Measurements from ENCODE around the gene DISC1.
"Not testable (repeated sequence)": the region's sequence is repeated elsewhere in the genome, so short reads cannot be mapped to it uniquely, and the experiment has no call there.

The DISC1 gene

GRCh38 chr1:231626535-231626950 is at the start of gene DISC1:
DISC1 (plus strand) TSS chr1:231626790; CDS start chr1:231626868, 78 bp downstream.
- peak; percentile 33 to 40 (median 36) for DNase-seq (ENCODE audit: low read depth in 3 of 3)

DNA sequence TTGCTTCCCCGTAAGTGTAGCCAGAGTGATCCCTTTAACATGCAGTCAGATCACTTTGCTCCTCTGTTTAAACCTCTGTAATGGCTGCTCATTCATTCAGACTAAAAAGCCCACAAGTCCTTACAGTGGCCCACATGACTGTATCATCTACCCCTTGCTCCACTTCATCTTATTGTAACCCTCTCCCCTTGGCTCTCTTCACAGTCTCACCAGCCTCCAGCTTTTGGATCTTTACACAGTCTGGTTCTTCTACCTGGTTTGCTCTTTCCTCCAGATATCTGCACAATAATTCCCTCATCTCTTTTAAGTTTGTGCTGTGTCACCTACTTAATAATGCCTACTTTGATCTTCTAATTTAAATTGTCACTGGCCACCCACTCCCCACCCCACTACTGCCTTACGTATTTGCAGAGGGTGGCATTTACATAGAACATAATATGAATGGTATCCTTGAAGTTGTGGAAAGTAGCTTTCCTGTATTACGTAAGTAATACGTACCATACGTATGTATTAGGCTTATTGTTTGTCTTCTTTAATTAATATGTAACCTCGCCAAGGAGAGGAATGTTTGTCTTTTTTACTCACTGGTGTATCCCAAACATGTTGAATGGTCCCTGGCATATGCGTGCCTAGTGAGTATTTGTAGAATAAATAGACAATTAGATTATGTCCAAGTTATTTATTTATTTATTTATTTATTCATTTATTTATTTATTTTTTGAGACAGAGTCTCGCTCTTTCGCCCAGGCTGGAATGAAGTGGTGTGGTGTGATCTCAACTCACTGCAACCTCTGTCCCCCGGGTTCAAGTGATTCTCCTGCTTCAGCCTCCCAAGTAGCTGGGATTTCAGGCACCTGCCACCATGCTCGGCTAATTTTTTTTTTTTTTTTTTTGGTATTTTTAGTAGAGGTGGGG is 49.5 kb upstream of the DISC1 start:
- DNase-seq (ENCODE audit: low read depth in 3 of 3) = no peak

- DNase-seq (ENCODE audit: low read depth in 3 of 3) = no peak
Measured at GRCh38 chr1:231580874-231581273, 45.7 kb upstream of the DISC1 start.

DNA sequence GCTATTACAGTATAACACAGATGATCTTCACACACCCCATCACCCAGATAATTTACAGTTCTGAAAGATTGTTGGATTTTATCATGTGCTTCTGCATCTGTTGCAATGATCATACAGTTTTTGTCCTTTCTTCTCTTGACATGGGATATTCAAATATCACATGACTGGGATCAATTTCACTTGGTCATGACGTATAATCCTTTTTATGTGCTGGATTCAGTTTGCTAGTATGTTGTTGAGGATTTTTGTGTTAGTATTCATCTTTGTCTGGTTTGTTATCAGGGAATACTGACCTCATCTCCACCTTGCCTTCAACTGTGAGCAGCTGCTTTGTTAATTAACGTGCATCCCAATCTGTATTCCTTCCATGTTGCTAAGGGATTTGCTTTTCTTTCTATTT is 44.7 kb upstream of the DISC1 start:
- DNase-seq (ENCODE audit: low read depth in 3 of 3) = no peak

GRCh38 chr1:231583376-231583775 is 43.2 kb upstream of the DISC1 start:
- no peak for DNase-seq (ENCODE audit: low read depth in 3 of 3)

GRCh38 chr1:231584117-231584516 is 42.5 kb upstream of the DISC1 start:
- no peak for DNase-seq (ENCODE audit: low read depth in 3 of 3)

GRCh38 chr1:231584921-231585320 is 41.7 kb upstream of the DISC1 start:
- no peak for DNase-seq (ENCODE audit: low read depth in 3 of 3)

DNA sequence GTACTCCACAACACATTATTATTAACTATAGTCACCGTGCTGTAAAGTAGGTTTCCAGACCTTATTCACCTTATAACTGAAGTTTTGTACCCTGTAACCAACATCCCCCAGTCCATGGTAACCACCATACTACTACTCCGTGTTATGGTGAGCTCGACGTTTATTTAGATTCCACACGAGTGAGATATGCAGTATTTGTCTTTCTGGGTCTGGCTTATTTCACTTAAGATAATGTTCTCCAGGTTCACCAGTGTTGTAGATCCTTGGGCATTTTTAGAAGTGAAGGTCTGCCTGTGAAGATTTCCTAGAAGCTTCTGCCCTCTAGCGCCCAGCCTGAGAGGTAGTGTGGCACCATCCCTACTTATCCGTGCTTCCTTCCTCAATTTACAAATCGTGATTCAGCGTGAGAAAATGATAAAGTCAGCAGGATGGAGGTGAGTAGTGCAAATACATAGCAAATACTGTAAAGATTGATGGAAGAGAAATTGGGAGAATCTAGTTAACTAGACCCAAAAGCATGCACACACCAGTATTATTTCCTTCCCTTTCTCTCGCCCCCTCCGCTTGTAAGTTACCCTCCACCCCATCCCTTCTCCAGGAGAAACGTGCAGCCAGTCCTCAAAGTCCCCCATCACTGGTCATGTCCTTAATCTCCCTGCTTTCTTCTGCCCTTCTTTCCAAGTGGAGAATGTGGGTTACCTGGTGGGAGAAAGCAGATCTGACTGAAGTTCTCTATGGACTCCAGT is 36.0 kb upstream of the DISC1 start:
- DNase-seq (ENCODE audit: low read depth in 3 of 3) = no peak

GRCh38 chr1:231591466-231591865 is 35.1 kb upstream of the DISC1 start:
- DNase-seq (ENCODE audit: low read depth in 3 of 3) = no peak

DNA sequence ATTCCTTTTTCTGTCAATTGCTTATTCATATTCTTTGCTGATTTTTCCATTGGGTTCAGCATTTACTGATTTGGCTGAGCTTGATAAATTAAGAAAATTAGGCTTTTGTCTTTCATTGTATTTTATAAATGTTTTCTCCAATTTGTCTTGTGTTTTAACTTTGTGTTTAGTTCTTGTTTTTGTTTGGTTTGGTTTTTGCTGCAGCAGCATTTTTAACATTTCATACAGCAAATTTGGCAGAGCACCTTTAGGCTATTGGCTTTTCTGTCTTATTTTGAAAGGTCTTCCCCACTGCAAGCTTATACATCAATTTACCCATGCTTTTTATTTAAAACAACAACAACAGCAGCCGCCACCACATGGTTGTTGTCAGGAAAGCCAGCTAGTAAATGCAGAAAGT is 33.8 kb upstream of the DISC1 start:
- DNase-seq (ENCODE audit: low read depth in 3 of 3) = no peak

GRCh38 chr1:231593264-231593663 is 33.3 kb upstream of the DISC1 start:
- DNase-seq (ENCODE audit: low read depth in 3 of 3) = not testable (repeated sequence)

DNA sequence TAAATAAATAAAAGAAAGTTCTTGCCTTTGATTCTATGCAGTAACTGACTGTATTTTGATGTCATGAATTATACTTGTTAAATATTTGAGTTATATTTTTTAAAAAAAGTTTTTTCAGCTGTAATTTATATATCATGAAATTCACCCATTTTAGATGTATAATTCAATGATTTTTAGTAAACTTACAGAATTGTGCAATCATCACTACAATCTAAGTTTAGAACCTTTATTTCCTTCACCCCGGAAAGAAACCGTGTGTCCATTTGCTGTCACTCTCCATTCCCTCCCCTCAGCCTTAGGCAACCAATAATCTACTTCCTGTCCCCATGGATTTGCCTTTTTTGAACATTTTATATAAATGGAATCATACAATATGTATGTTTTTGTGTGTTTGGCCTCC is 32.5 kb upstream of the DISC1 start:
- no peak for DNase-seq (ENCODE audit: low read depth in 3 of 3)

DNA sequence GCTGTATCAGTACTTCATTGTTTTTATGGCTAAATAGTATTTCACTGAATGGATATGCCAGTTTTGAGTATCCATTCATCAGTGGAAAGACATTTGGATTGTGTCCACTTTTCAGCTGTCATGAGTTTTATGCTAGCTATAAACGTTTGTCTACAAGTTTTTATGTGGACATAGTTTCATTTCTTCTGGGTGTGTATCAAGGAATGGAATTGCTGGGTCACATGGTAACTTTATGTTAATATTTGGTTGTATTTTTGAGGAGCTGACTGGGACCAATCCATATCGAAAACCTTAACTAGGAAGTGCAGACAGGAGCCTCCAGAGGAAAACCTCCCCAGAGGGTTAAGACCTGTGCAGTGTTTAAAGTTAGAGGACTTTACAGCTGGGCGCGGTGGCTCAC is 31.8 kb upstream of the DISC1 start:
- no peak for DNase-seq (ENCODE audit: low read depth in 3 of 3)

DNA sequence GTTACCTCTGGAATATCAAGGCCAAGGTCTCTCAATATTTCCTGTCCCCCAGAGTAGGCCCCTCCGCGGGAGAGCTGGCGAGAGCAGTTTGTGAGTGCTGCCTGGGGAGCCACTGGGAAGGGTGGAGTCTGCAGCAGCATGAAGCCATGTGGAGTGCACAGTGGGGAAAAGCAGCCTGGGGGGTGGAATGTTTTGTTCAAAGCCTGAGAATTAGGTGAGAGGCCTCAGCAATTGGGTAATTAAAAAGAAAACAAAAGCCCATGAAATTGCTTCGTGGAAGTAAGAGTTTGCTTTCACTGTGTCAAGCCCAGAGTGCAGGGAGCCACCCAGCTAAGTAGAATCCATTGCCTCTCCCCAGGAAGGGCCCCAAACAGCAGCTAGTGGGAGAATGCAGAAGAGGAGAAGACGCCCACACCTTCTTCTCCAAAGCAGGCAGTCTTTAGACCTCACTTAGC is 30.2 kb upstream of the DISC1 start:
- DNase-seq (ENCODE audit: low read depth in 3 of 3) = no peak

DNA sequence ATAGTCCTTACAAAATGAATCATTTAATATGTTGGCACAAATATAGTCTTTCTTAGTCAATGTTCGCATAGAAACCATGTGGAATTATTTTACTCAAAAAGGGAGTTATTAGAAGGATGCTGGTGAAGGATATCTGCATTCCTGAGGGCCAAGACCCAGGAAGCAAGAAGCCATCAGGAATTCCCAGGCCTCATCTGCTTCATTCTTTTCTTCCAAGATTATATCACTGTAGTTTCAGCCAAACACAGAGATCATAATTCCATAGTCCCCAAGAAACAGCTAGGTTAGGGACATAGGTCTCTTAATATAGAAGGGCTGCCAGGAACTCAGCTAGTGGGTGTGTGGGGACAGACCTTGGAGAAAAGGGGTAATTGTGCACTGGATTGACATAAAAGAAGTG is 28.6 kb upstream of the DISC1 start:
- no peak for DNase-seq (ENCODE audit: low read depth in 3 of 3)

- DNase-seq (ENCODE audit: low read depth in 3 of 3) = no peak
Measured at GRCh38 chr1:231600458-231600976, 26.1 kb upstream of the DISC1 start.

DNA sequence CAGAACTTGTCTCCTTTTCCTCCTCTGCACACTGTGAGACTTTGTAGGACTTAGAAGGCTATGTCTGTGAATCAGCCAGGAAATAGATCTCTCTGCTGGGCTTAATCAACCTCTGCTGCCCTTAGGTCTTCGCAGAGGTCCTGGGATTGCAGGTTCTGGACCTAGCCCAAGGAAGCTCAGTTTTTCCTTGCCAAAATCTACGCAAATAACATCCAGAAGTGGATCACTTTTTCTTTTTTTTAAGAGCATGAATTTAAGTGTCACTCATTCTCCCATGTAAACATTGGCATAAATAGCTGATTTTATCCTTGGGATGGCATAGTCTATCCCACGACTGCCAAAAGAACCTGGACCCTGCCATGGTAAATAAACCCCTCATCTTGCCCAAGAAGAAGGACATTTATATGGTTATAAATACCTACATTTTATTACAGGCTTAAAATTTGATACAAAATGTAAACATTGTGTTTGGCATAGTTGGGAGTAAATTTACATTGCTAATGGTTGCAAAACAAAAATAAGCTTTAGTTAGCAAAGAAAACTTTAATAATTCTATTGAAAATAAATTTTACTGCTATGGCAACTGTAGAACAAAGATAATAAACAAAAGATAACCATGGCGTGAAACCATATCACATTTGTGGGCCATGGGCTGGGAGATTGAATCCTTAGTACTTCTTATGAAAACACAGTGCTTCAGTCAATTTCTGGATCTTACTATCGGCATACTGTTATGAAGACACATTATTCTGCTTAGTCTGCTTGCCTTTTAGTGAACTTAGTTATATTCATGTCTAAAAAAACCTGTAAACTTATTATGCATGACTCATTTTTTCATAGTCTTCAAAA is 24.5 kb upstream of the DISC1 start:
- DNase-seq (ENCODE audit: low read depth in 3 of 3) = no peak

- DNase-seq (ENCODE audit: low read depth in 3 of 3) = no peak
Measured at GRCh38 chr1:231602673-231602984, 24.0 kb upstream of the DISC1 start.

- DNase-seq (ENCODE audit: low read depth in 3 of 3) = peak in 1 of 3 experiments; percentile 13
Measured at GRCh38 chr1:231603598-231604275, 22.9 kb upstream of the DISC1 start.

DNA sequence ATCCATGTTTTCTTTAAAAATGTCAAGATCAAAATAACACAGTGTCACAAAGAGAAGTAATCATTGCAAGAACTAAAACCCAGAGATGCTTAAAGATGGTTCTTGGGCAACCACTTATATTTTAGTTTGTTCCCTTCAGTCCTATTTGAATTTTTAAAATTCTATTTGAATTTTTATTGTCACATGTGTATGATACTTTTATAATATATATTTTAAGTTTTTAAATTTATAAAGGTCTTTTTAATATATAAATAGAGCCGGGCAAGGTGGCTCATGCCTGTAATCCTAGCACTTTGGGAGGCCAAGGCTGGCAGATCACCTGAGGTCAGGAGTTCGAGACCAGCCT is 22.3 kb upstream of the DISC1 start:
- DNase-seq (ENCODE audit: low read depth in 3 of 3) = no peak
